Measurements from ENCODE around the gene RBM20. TPM values are rescaled to one million over a fixed set of nuclear protein-coding genes. Genes with fewer than 3 reads are reported as not detected.
A peak's percentile ranks its signal among the peaks of the same experiment; 100 is the strongest.

RBM20 gene
- total and polyA plus RNA-seq, 2 experiments from 2014 or later, result 0.05 to 0.17 TPM

DNA sequence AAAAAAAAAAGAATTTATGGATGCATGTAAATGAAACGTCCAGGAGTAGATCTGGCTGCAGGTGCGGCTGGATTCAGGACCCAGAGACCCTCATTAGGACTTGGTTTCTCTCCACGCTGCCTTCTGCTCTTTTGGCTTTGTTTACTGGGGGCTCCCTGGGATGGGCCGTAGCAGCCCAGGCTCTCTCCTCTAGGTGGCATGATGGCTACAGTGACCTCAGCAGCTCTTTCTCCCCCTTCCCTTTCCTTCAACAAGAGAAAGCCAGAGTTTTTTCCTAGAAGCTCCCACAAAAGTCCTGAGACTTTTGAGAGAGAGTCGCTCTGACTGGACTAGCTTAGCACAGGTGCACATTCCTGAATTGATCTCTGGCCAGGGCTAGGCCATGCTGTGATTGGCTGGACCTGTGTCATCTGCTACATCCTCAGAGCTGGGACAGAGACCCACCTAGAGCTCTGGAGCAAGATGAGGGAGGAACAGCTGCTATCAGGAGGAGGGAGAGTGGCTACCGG lies 159.7 kb downstream of the RBM20 start:
- Histone ChIP-seq H3K4me1 (ENCODE audit: insufficient read depth) (no peaks in the 10 kb centered on the region), H2AFZ (peak overlapping the region; percentile 12; the same call in 1 of the 2 replicates), H3K4me3 (no peak overlapping the region), H3K9me2 (ENCODE audit: insufficient read depth) (no peaks in the 10 kb centered on the region), H3K79me2 (replicated peaks; ENCODE audit: insufficient read depth) (no peaks in the 10 kb centered on the region), H3K27ac (ENCODE audit: low read depth) (no peak overlapping the region), H3K36me3 (ENCODE audit: insufficient read depth) (no peaks in the 10 kb centered on the region), H4K20me1 (replicated peaks; ENCODE audit: insufficient read depth) (no peaks in the 10 kb centered on the region), H3K27me3 (ENCODE audit: insufficient read depth) (no peaks in the 10 kb centered on the region), H3F3A (replicated peaks; ENCODE audit: low read depth) (no peaks in the 10 kb centered on the region), H3K4me2 (no peak overlapping the region)
- TF ChIP-seq, protein P1, sequence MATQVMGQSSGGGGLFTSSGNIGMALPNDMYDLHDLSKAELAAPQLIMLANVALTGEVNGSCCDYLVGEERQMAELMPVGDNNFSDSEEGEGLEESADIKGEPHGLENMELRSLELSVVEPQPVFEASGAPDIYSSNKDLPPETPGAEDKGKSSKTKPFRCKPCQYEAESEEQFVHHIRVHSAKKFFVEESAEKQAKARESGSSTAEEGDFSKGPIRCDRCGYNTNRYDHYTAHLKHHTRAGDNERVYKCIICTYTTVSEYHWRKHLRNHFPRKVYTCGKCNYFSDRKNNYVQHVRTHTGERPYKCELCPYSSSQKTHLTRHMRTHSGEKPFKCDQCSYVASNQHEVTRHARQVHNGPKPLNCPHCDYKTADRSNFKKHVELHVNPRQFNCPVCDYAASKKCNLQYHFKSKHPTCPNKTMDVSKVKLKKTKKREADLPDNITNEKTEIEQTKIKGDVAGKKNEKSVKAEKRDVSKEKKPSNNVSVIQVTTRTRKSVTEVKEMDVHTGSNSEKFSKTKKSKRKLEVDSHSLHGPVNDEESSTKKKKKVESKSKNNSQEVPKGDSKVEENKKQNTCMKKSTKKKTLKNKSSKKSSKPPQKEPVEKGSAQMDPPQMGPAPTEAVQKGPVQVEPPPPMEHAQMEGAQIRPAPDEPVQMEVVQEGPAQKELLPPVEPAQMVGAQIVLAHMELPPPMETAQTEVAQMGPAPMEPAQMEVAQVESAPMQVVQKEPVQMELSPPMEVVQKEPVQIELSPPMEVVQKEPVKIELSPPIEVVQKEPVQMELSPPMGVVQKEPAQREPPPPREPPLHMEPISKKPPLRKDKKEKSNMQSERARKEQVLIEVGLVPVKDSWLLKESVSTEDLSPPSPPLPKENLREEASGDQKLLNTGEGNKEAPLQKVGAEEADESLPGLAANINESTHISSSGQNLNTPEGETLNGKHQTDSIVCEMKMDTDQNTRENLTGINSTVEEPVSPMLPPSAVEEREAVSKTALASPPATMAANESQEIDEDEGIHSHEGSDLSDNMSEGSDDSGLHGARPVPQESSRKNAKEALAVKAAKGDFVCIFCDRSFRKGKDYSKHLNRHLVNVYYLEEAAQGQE (IDR thresholded peaks at IDR 0.05; ENCODE audit: unreplicated experiment), result no peak
- TF ChIP-seq NANOG (IDR thresholded peaks at IDR 0.05; ENCODE audit: borderline replicate concordance) (no peak), ZNF114 (CRISPR knock-in tag; IDR thresholded peaks at IDR 0.05) (no peak), ETS1 (IDR thresholded peaks at IDR 0.05) (no peak), CREB1 (CRISPR knock-in tag; IDR thresholded peaks at IDR 0.05; ENCODE audit: low read depth) (peak; percentile 28; the same call in 1 of the 2 replicates)
- TF ChIP-seq, protein P2, sequence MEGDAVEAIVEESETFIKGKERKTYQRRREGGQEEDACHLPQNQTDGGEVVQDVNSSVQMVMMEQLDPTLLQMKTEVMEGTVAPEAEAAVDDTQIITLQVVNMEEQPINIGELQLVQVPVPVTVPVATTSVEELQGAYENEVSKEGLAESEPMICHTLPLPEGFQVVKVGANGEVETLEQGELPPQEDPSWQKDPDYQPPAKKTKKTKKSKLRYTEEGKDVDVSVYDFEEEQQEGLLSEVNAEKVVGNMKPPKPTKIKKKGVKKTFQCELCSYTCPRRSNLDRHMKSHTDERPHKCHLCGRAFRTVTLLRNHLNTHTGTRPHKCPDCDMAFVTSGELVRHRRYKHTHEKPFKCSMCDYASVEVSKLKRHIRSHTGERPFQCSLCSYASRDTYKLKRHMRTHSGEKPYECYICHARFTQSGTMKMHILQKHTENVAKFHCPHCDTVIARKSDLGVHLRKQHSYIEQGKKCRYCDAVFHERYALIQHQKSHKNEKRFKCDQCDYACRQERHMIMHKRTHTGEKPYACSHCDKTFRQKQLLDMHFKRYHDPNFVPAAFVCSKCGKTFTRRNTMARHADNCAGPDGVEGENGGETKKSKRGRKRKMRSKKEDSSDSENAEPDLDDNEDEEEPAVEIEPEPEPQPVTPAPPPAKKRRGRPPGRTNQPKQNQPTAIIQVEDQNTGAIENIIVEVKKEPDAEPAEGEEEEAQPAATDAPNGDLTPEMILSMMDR (conservative IDR thresholded peaks at IDR 0.05; ENCODE audit: low read depth in 2 of 2), result peak; percentile 63 to 81
- no peak overlapping the region for H3K27ac Mint-ChIP-seq
- no peaks in the 10 kb centered on the region for H3K27me3 Mint-ChIP-seq (ENCODE audit: insufficient read depth, low read depth, poor library complexity)
- DNase-seq (ENCODE audit: low spot score) (peak; percentile 77), ATAC-seq (peak; percentile 98)
- no peaks in the 10 kb centered on the region for H3K36me3 Mint-ChIP-seq (ENCODE audit: low read depth)
- peaks cover 6% of the 10 kb centered on the region for H3K4me1 Mint-ChIP-seq
- no peaks in the 10 kb centered on the region for H3K9me3 Mint-ChIP-seq
- H3K4me3 Mint-ChIP-seq, result peak overlapping the region; percentile 23; the same call in 1 of the 3 replicates

DNA sequence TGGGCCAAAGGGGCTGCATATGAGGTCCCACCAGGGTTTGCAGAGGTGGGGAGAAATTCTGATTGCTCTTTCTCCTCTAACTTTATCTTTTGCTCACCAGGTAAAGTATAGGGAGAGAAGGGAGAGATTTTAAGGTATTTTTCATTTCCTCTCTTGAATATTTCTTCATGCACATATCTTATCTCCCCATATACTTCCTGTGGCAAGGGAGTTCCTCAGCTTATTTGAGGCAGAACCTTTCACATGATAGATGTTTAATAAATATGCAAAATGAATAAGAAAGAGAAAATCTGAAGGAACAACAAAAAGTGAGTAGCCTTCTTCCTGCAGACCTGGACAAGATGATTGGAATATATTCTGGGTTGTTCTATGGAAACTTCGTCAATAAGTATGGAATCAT lies 160.2 kb downstream of the RBM20 start:
- Histone ChIP-seq H3K27me3 (ENCODE audit: insufficient read depth) (no peaks in the 10 kb centered on the region), H2AFZ (0 out of 2 replicates have a peak overlapping the region, but pooled peaks have one; percentile 12)
- no peaks in the 10 kb centered on the region for H3K27me3 Mint-ChIP-seq (ENCODE audit: insufficient read depth, low read depth, poor library complexity)
- TF ChIP-seq POLR2AphosphoS5 (IDR thresholded peaks at IDR 0.05; ENCODE audit: low read depth) (no peak), JUNB (IDR thresholded peaks at IDR 0.05; ENCODE audit: unreplicated experiment) (no peak)
- TF ChIP-seq, protein P2 (conservative IDR thresholded peaks at IDR 0.05; ENCODE audit: low read depth in 2 of 2), result no peak

More for the DNA sequence above, 160.2 kb downstream of the RBM20 start:
- H3K9me3 Mint-ChIP-seq, result no peaks in the 10 kb centered on the region
- Histone ChIP-seq H3K9me2 (ENCODE audit: insufficient read depth) (no peaks in the 10 kb centered on the region), H3K27ac (ENCODE audit: low read depth) (no peak overlapping the region), H3K36me3 (ENCODE audit: insufficient read depth) (no peaks in the 10 kb centered on the region), H3F3A (replicated peaks; ENCODE audit: low read depth) (no peaks in the 10 kb centered on the region), H3K4me2 (no peak overlapping the region), H4K20me1 (replicated peaks; ENCODE audit: insufficient read depth) (no peaks in the 10 kb centered on the region), H3K4me1 (ENCODE audit: insufficient read depth) (no peaks in the 10 kb centered on the region), H3K4me3 (no peak overlapping the region), H3K79me2 (replicated peaks; ENCODE audit: insufficient read depth) (no peaks in the 10 kb centered on the region)
- H3K36me3 Mint-ChIP-seq (ENCODE audit: low read depth), result no peaks in the 10 kb centered on the region
- peaks cover 6% of the 10 kb centered on the region for H3K4me1 Mint-ChIP-seq
- no peak for DNase-seq (ENCODE audit: low spot score)
- H3K27ac Mint-ChIP-seq, result no peak overlapping the region
- H3K4me3 Mint-ChIP-seq, result no peak overlapping the region; the same call in 2 of the 3 replicates
- no peak for ATAC-seq

Data from GM23338 (cell line).